Head of caudate nucleus (tissue), 42 donors: ENCODE data around the gene ZPR1.
"Not testable (repeated sequence)": the region's sequence is repeated elsewhere in the genome, so short reads cannot be mapped to it uniquely, and the experiment has no call there.

Experiments used
- DNase-seq, 42 donors: peaks; one replicate each; pipeline versions ENCODE4 v3.0.0 to v3.0.0-alpha.2; 2020 to 2021; ENCODE audit warnings: mixed read lengths in 7 of 42
- intact Hi-C: fragments of 100-400 bp; cut with DNase I; formaldehyde crosslinking; loops from one replicate; pipeline ENCODE4 v1.15.0; 2022

ZPR1 gene

DNA sequence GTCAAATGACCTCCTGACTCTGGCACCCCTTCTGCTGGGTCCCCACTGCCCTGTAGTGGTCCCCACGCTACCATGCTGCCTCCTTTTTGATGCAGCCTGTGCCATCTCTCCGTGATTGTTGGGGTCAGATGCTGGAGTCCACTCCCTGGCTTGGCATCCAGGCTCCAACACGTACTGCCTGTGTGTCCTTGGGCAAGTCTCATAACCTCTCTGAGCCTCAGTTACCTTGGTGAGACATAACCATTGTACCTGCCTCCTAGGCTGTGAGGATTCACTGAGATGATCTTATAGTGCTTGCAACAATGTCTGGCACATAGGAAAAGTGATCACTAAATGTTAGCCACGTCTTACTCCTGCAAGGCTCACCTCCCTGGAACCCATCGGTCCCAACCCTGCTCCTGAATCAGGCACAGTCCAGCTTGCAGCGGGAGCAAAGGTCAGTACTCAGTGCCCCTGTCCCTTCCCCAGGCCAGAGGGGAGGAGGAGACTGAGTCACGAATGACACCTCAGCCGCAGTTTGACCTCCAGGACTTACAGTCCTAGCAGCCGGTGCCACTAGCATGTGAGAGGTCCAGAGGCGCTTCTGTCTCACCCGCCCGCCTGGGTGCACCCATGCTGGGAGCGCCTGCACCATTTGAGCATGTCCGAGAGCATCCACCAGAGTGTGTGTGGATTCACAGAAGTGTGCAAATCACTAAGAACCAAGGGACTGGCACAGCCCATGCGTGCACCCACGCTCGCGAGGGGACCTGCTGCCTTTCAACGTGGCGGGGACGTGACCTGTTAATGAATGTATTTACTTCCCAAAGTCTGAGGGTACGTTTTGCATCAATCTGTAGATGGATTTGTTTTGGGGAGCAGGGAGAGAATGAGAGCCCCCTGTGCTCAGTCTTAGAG, 38.3 kb upstream of the ZPR1 start:
- intact Hi-C loops = no loop called here
- no peak for DNase-seq

DNA sequence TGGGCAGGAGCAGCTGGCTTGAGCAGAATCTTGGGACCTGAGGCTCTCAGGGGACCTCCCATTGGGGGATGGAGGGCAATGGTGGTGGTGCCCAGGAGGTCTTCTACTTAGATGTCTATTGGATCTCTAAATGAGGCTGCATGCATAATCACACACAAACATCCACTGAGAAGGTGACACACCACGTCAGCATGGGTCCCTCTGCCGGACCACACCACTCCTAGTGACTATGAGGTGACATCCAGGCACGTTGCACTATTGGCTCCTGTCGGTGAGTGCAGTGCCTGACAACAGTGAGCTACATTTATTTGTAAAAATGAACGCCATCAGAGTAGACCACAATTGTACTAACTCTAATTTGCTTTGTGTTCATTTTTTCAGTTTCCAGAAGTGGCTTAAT, 37.6 kb upstream of the ZPR1 start:
- DNase-seq = no peak

DNA sequence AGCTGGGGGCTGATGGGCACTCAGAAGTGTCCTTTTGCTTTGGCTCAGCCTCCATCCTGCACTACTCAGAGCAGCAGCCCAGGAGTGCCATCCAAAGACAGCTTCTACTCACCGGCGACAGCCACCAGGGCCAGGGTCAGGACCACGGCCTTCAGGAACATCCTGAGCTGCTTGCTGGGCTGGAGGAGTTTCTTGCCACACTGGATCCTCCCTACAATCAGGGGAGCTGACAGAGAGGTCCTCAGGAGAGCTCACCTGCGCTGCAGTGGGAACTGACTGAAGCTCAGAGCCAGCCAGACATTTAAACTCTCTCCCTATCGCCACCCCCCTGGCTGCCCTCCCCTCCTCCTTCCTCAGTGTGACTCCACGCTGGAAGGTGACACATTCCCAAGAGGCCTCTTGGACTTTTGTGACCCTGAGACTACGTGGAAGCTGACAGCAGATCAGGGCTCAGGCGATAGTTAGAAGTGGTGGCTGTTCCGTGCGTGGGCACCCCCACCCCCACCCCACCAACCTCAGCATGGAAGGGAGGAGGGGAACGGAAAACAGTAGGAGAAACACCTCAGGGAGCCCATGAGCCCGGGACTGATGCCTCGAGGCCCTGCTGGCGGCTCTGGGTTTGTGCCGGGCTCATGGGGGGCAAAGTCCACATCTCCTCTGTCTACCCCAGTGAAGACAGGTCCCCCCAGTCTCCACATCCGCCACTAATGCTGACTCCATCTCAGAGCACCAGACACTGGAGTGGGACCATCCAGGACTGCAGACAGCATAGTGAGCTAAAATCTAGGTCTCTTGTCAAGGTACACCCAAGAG, 35.4 kb upstream of the ZPR1 start, which contains the start of gene APOA4:
APOA4 (minus strand) TSS at position 274 of the 813 bp plus-strand sequence; CDS start at position 161, 113 bp downstream.
- intact Hi-C loops = no loop called here
- DNase-seq = peak in 1 of 42 donors; percentile 12

More for the DNA sequence above, 37.6 kb upstream of the ZPR1 start:
- intact Hi-C loops = no loop called here

DNA sequence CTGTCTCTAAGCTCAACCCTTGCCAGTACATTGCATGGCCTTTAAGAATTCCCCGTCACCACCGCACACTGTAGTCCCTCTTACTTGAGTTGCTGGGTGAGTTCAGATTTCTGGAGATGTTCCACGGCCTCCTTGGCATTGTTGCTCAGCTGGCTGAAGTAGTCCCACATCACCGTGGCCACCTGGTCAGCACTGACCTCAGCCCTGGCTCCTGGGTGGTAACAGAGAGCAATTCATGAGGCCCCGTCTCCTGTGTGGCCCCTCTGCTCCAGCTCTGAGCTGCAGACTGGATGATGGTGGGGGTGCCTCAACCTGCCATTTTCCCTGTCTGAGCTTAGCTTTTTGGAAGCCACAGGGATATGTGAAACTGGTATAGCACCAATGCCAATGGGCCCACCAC, 34.8 kb upstream of the ZPR1 start:
- no peak for DNase-seq
- intact Hi-C loops = no loop called here

DNA sequence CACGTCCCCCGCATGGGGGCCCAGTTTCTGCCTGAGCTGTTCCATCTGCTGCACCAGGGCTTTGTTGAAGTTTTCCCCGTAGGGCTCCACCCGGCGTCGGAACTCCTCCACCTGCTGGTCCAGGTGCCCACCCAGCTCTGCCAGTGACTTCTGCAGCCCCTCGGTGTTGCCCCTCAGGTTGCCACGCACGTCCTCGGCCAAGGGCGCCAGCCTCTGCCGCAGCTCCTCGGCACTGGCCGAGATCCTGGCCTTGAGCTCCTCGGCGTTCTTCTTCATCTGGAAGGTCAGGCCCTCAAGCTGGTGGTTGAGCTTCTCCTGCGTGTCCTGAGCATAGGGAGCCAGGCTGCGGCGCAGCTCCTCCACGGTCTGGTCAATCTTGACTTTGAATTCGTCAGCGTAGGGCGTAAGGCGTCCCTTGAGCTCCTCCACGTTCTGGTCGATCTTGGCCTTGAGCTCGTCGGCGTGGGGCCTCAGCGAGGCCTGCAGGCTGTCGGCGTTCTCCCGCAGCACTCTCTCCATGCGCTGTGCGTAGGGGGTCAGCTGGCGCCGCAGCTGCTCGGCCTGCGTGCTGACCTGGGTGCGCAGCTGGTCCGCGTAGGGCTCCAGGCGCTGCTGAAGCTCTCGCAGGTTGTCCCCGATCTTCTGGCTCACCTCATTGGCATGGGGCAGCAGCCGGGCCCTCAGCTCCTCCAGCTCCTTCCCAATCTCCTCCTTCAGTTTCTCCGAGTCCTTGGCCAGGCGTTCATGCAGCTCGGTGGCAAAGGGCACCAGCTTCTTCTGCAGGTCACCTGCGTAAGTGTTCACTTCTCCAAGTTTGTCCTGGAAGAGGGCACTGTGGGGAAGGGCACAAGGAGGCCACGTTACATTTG, 33.5 kb upstream of the ZPR1 start:
- intact Hi-C loops = no loop called here

DNA sequence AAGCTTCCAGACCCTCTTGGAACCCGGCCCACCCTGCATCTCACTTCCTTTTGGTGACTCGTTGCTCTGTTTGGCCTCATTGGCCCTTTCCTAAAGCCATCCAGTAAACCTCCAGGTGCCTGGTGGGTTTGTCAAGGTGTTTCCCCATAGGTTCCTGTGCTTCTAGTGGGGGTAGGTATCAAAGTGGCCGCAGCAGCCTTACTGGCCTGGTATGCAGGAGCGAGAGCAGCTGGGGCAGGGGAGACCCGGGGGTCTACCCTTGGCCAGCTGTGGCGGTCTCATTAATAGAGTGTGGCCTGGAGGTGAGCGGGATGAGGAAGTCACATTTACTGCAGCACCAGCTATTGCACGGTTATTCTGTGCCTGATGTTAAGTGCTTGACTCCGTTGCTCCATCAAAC, 31.2 kb upstream of the ZPR1 start:
- intact Hi-C loops = no loop called here
- peak in 1 of 42 donors; percentile 12 for DNase-seq

More for the DNA sequence above, 33.5 kb upstream of the ZPR1 start:
- DNase-seq = peak in 2 of 42 donors; percentile 18 to 33

DNA sequence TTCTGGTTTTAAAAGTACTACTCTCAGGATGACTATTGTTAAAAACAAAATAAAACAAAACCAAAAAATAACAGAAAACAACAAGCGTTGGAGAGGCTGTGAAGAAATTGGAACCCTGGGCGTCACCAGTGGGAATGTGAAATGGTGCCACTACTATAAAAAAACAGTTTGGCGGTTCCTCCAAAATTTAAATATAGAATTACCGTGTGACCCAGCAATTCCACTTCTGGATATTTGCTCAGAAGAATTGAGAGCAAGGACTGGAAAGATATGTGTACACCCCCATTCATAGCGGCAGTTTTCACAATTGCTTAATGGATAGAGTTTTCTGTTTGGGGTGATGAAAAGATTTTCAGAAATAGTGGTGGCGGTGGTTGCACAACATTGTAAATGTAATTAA, 26.7 kb upstream of the ZPR1 start:
- intact Hi-C loops = no loop called here

DNA sequence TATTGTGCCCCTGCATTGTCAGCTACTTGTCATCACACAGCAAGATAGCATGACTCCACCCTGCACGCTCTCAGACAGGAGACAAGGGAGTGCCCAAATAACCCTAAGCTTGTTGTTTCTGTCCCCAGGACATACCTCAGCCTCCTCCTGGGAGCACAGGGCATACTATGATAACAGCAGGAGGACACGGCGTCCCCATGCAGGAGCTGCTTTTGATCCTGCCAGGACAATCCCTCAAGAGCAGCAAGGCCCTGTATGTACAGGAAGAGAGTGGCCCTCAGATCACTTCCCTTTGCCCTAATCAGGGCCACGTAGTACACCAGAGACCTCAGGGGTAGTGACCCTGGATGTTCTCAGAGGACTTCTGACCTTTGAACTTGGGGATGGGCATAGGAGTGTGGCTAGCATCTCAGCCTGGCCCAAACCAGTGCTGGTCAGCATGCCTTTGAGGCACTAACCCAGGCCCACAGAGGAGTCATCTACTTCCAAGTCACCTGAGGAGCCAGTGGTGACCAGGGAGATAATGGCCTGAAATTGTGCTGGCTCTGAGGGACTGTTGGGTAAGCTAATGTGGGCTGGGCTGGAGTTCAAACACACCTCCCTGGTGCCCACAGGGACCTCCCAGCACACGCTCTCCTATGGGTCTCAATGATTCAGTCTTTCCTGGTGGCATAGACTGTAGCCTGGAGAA, 26.1 kb upstream of the ZPR1 start:
- DNase-seq = peak in 1 of 42 donors; percentile 23
- intact Hi-C loops = no loop called here

More for the DNA sequence above, 26.7 kb upstream of the ZPR1 start:
- no peak for DNase-seq

DNA sequence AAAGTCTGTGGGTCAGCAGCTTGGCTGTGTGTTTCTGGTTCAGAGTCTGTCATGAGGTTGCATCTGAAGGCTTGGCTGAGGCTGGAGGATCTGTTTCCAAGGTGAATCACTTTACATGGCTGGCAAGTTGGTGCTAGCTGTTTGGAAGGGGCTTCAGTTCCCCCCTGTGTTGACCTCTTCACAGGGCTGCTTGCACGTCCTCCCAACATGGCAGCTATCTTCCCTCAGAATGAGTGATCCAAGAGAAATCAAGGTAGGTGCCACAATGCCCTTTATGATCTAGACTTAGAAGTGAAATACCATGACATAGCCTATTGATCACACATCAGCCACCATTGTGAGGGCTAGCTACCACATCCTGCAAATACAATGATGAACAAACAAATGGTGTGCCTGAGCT, 25.3 kb upstream of the ZPR1 start:
- peak in 1 of 42 donors; percentile 27 for DNase-seq
- intact Hi-C loops = no loop called here

DNA sequence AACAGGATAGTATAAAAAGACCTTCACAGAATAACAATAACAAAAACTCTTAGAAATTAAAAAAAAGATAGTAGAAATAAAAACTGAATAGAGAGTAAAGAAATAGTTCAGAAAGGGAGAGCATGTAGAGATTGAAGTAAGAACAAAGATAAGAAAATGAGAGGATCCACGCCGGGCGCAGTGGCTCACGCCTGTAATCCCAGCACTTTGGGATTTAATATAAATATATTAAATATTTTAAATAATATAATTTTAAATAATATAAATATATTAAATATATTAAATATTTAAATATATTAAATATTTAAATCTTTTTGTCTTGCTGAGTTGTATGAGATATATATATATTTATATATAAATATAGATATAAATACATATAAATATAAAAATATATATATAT, 24.3 kb upstream of the ZPR1 start:
- peak in 2 of 42 donors; percentile 30 to 34 for DNase-seq
- intact Hi-C loops = no loop called here

DNA sequence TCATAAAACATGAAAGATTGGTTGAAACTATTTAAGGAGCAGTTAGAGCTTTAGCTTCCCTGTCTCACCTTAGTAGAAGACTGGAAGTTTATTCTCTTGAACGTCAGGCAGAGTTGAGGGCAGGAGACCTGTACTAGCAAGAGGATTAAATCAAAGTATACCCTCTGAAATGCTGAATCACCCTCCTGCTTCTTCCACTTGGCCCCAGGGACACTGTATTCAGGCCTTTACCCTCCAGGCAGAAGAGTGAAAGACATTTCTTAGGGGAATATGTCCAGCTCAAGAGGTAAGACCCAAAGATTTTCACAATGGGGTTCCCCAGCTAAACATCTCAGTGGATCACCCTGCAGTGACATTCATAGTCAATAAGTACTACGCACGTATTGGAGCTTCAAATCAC, 23.4 kb upstream of the ZPR1 start:
- intact Hi-C loops = no loop called here
- no peak for DNase-seq

DNA sequence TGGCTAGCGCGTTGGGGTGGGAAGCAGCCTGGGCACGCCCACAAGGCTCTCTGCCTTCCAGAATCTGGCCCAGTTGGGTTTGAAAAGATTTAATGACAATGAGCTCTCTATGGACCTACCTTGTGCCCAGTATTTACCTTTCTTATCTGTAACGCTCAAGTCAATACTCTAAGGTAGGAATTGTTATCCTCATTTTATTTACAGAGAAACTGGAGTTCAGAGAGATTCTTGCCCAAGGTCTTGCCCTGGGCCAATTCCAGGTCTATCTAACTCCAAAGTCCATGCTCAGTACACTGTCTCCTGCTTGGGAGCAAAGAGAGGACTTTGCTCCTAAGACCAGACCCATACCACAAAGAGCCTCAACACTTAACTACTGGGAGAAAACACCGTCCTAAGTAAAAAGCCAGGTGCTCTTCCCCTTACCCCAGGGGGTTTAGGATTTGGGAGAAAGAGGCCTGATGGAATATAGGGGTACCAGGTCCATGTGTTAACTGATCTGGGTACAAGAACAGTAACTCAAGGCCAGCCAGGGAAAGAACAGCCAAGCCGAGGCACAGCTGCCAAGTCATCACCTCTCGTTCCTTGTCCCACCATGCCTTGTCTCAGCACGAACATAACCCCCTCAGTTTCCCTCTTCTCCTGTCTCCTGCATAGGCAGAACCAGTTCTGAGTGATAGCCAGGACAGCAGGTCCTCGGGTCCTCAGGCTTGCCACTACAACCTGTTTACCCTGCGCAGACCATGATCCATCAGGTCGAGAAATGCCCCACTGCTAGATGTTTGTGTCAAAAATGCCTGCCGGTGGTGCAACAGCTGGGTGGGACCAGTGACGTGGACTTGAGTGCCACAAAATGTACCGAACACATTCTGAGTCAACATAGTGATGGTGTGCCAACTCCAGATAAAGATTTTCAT, 20.7 kb upstream of the ZPR1 start:
- intact Hi-C loops = no loop called here
- DNase-seq = no peak

DNA sequence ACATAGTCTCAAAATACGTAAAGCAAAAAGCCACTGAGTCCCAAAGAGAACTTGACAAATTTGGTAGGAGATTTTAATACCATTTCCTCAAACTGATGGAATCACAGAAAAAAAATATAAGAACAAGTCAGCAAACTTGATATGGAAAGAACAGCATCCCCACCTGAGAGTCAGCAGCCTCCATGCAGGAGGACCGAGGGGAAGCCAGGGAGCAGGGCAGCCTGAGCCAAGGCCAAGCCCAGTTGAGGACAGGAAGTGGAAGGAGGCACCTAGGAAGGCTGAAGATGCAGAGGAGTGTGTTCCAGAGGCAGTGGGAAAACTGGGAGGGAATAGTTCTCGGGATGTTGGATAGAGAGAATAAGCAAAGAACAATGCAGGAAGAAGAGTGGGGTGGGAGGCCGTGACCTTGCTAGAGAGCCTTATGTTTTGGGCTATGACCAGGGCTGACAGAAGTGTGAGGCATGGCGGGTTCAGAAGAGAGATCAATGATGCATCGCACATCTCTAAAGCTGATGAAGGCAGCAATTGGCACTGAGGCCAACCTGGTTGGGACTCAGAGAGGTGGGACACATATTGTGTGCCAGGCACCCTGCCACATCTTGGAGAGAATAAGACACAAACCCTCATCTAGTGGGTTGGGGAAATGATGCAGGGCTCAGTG, 19.9 kb upstream of the ZPR1 start:
- intact Hi-C loops = no loop called here
- DNase-seq = no peak

DNA sequence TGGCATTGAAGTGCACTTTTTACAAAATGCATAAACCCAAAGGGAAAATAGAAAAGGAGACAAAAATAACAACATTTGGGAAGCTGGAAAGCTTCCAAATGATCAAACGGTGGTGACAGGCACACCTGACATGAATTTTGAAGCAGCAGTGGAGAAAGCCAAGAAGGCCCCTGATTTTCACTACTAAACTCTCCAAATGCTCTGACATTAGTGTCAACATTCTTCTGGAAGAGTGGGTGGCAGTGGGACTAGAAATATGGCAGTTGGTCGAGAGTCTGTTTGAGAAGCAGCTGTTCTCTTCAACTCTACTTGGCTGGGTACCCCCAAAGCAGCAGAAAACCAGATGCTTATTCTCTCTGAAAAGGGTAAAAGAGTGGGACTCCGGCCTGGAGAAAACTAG, 16.2 kb upstream of the ZPR1 start:
- DNase-seq = no peak
- intact Hi-C loops = no loop called here

DNA sequence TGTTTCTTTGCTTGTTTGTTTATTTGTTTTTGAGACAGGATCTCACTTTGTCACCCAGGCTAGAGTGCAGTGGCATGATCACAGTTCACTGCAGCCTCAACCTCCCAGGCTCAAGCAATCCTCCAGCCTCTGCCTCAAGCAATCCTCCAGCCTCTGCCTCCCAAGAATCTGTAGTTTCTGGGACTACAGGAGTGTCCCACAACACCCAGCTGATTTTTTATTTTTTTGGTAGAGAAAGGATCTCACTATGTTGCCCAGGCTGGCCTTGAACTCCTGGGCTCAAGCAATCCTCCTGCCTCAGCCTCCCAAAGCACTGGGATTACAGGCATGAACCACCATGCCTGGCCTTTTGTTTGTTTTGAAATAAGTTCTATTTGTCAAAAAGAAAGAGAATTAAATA, 13.8 kb upstream of the ZPR1 start:
- intact Hi-C loops, DNase-seq: not testable (repeated sequence)

DNA sequence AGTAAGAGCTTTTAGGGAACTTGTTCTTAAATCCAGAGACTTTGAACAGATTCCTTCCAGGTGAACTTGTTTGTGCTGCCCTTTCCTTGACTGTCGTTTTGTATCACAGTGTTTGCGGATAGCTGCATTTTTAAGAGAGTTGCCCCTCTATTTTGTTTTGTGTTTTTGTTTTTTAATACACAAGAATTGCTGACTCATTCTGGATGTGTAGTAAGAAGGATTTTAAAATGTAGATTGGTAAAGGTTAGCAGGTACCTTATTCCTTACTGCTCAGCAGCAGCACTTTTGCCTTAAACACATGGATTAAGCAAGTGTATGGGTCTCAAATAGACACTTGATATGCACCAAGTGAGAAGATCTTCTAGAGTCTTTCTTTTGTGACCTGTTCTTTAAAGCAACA, 12.8 kb upstream of the ZPR1 start:
- no peak for DNase-seq
- intact Hi-C loops = no loop called here

DNA sequence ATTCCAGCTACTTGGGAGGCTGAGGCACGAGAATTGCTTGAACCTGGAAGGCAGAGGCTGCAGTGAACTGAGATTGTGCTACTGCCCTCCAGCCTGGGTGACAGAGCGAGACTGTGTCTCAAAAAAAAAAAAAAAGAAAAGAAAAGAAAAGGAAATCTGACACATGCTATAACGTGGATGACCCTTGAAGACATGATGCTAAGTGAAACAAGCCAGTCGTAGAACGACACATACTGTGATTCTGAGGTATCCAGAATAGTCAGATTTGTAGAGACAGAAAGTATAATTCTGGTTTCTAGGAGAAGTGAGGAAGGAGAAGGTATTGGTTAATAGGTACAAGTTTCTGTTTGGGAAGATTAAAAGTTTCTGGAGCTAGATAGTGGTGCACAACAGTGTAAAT, 10.5 kb upstream of the ZPR1 start:
- no peak for DNase-seq
- intact Hi-C loops = no loop called here
